ENCODE results near the gene MRGPRG. TPM values are rescaled to one million over a fixed set of nuclear protein-coding genes. Genes with fewer than 3 reads are reported as not detected.

Gene MRGPRG
- total and polyA plus RNA-seq, 4 donors, result not detected

DNA sequence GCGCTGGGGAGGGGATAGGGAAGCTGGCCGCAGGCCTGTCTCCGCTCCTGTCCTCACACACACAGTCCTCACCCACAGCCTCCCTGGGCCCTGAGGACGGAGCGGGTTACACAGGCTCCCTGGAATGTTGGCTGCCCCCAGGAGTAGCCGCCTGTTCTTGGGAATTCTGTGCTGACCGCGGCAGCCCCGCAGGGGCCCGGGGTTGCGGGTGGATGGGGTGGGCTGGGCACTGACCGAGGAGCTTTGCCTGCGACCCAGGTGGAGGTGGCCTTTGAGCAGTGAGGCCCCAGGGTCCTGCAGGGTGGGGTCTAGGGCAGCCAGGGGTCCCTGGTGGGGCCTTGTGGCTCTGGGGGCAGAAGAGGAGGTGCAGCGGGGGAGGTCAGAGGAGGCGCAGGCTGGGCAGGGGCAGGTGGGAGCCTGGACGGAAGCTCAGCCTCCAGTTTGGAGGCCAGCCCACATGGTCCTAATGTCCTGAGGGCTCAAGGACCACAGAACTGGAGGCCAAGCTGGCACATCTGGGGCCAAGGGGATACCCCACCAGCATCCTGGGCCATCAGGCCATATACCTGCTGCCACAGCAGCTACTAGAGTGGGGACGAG is 6.6 kb upstream of the MRGPRG start:
- DNase-seq (no peak), ATAC-seq (ENCODE audit: insufficient read depth, low FRiP score) (no peak)
- H3K4me1 ChIP-seq (ENCODE audit: control insufficient read depth in 5 of 5, insufficient read depth in 5 of 5, low read length in 5 of 5), result peaks cover 0 to 9% (median 3%) of the 10 kb centered on the region in 5 donors
- TF ChIP-seq, protein P1, sequence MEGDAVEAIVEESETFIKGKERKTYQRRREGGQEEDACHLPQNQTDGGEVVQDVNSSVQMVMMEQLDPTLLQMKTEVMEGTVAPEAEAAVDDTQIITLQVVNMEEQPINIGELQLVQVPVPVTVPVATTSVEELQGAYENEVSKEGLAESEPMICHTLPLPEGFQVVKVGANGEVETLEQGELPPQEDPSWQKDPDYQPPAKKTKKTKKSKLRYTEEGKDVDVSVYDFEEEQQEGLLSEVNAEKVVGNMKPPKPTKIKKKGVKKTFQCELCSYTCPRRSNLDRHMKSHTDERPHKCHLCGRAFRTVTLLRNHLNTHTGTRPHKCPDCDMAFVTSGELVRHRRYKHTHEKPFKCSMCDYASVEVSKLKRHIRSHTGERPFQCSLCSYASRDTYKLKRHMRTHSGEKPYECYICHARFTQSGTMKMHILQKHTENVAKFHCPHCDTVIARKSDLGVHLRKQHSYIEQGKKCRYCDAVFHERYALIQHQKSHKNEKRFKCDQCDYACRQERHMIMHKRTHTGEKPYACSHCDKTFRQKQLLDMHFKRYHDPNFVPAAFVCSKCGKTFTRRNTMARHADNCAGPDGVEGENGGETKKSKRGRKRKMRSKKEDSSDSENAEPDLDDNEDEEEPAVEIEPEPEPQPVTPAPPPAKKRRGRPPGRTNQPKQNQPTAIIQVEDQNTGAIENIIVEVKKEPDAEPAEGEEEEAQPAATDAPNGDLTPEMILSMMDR (IDR thresholded peaks at IDR 0.05; ENCODE audit: control extremely low read depth, extremely low read depth), result no peak
- WGBS, 2 donors, result 86 to 92% methylated on average over 17 of the region's 17 CpGs
- H3K4me3 ChIP-seq, result no peak overlapping the region
- no peak overlapping the region for H3K9ac ChIP-seq (ENCODE audit: insufficient read depth in 1 of 2, low read length in 2 of 2)
- no peaks in the 10 kb centered on the region for H3K9me3 ChIP-seq (ENCODE audit: control insufficient read depth in 4 of 4, insufficient read depth in 3 of 4, low read length in 3 of 4)
- H3K36me3 ChIP-seq (ENCODE audit: control insufficient read depth in 4 of 4, insufficient read depth in 4 of 4, low read length in 4 of 4), result no peaks in the 10 kb centered on the region
- no peak overlapping the region for H3K27ac ChIP-seq (ENCODE audit: low read depth in 1 of 2, low read length in 1 of 2)
- peaks cover 0 to 11% (median 5%) of the 10 kb centered on the region in 3 donors for H3K27me3 ChIP-seq (ENCODE audit: control insufficient read depth in 3 of 3, insufficient read depth in 3 of 3, low read length in 2 of 3)

DNA sequence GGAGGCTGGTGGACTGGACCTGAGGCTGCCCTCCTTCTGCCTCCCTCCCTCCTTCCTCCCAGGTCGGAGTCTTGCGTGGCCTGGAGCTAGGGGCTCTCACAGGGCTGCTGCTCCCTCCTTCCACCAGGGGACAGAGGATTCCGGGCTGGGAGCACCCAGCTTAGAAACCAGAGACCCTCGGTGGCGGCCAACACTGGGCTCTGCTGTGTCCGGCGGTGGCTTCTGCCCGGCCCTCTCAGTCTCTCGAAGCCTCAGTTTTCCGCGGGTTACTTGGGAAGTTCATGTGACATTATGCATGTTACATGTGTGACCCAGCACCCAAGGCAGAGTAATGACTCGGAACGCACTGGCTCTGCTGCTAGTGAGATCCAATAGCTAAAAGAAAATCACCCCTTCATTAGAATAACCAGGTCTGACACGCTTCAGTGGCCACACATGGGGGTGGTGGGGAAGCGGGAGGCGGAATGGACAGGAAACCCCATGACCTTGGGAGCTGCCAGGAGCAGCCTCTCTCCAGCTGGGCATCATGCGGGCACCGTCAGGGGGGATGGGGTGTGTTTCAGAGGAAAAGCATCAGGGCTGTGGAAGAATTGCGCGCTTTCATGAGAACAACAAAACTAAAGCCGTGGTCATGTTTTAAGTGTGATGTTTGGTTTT is 5.9 kb upstream of the MRGPRG start:
- peaks cover 0 to 11% (median 5%) of the 10 kb centered on the region in 3 donors for H3K27me3 ChIP-seq (ENCODE audit: control insufficient read depth in 3 of 3, insufficient read depth in 3 of 3, low read length in 2 of 3)
- 78 to 83% methylated on average over 20 to 21 of the region's 21 CpGs for WGBS, 2 donors
- H3K36me3 ChIP-seq (ENCODE audit: control insufficient read depth in 4 of 4, insufficient read depth in 4 of 4, low read length in 4 of 4), result no peaks in the 10 kb centered on the region
- peaks cover 0 to 9% (median 3%) of the 10 kb centered on the region in 5 donors for H3K4me1 ChIP-seq (ENCODE audit: control insufficient read depth in 5 of 5, insufficient read depth in 5 of 5, low read length in 5 of 5)
- no peak overlapping the region for H3K9ac ChIP-seq (ENCODE audit: insufficient read depth in 1 of 2, low read length in 2 of 2)
- DNase-seq (no peak), ATAC-seq (ENCODE audit: insufficient read depth, low FRiP score) (no peak)
- H3K9me3 ChIP-seq (ENCODE audit: control insufficient read depth in 4 of 4, insufficient read depth in 3 of 4, low read length in 3 of 4), result no peaks in the 10 kb centered on the region
- no peak overlapping the region for H3K27ac ChIP-seq (ENCODE audit: low read depth in 1 of 2, low read length in 1 of 2)
- H3K4me3 ChIP-seq, result no peak overlapping the region
- TF ChIP-seq, protein P1 (IDR thresholded peaks at IDR 0.05; ENCODE audit: control extremely low read depth, extremely low read depth), result no peak

DNA sequence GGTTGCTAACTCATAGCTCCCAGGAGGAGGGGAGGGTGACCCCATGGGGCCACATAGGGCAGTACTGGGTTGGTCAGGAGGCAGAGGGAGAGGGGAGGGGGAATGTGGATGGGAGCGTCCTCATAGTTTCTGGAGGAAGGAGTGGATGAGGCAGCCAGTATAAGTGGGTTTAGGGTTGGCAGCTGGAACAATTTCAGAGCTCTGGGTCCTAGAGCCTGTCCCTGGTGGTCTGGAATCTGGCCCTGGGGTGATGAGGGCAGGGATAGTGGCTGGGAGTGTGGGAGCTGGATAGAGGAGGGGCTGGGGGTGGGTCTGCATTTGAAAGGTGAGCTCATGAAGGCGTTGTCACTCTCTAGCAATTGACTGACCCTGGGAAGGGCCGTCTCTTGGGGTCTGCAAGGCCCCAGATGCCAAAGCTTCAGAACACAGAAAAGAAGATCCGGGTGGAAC is 5.3 kb upstream of the MRGPRG start:
- ATAC-seq (ENCODE audit: insufficient read depth, low FRiP score) (no peak), DNase-seq (no peak)
- no peak overlapping the region for H3K9ac ChIP-seq (ENCODE audit: insufficient read depth in 1 of 2, low read length in 2 of 2)
- WGBS, 2 donors, result 70 to 76% methylated on average over 4 of the region's 4 CpGs
- H3K36me3 ChIP-seq (ENCODE audit: control insufficient read depth in 4 of 4, insufficient read depth in 4 of 4, low read length in 4 of 4), result no peaks in the 10 kb centered on the region
- H3K27me3 ChIP-seq (ENCODE audit: control insufficient read depth in 3 of 3, insufficient read depth in 3 of 3, low read length in 2 of 3), result peaks cover 0 to 13% (median 5%) of the 10 kb centered on the region in 3 donors
- peaks cover 0 to 9% (median 3%) of the 10 kb centered on the region in 5 donors for H3K4me1 ChIP-seq (ENCODE audit: control insufficient read depth in 5 of 5, insufficient read depth in 5 of 5, low read length in 5 of 5)
- H3K4me3 ChIP-seq, result no peak overlapping the region
- no peaks in the 10 kb centered on the region for H3K9me3 ChIP-seq (ENCODE audit: control insufficient read depth in 4 of 4, insufficient read depth in 3 of 4, low read length in 3 of 4)
- no peak overlapping the region for H3K27ac ChIP-seq (ENCODE audit: low read depth in 1 of 2, low read length in 1 of 2)
- TF ChIP-seq, protein P1 (IDR thresholded peaks at IDR 0.05; ENCODE audit: control extremely low read depth, extremely low read depth), result no peak
